Keratinocyte (primary cell): Measurements from ENCODE around the gene MGAT5. TPM values are rescaled to one million over a fixed set of nuclear protein-coding genes. Genes with fewer than 3 reads are reported as not detected.
A peak's percentile ranks its signal among the peaks of the same experiment; 100 is the strongest.

Experiments used
- DNase-seq: peaks from one replicate; pipeline ENCODE4 v3.0.0-alpha.2; 2011; ENCODE audit warnings: low read depth, missing footprints, low spot score
- FAIRE-seq: peaks from 2 replicates; lab custom pipeline; 2011; peaks lifted over from hg19 to GRCh38; lab: Jason Lieb, UNC
- H2AFZ ChIP-seq: 2 replicates; pipeline ENCODE4 v1.6.0; 2012; ENCODE audit warnings: low read length, control low read depth, inconsistent platforms; ENCODE audit not compliant: control insufficient read depth
- H3K27ac ChIP-seq: 2 replicates; pipeline ENCODE4 v1.5.1; 2011; ENCODE audit warnings: low read length; ENCODE audit not compliant: control insufficient read depth, insufficient read depth
- H3K27me3 ChIP-seq: 3 replicates; pipeline ENCODE4 v1.6.0; 2011; ENCODE audit warnings: low read length; ENCODE audit not compliant: control insufficient read depth, insufficient read depth; ENCODE audit errors: extremely low read depth
- H3K36me3 ChIP-seq, 2 experiments: 2 replicates in 1 of 2; 3 replicates in 1 of 2; pipeline ENCODE4 v1.5.1; 2011; ENCODE audit warnings: low read length in 2 of 2, mild to moderate bottlenecking in 1 of 2; ENCODE audit not compliant: control insufficient read depth in 2 of 2, insufficient read depth in 2 of 2; ENCODE audit errors: extremely low read depth in 1 of 2
- H3K4me1 ChIP-seq: 3 replicates; pipeline ENCODE4 v1.5.1; 2011; ENCODE audit warnings: low read length; ENCODE audit not compliant: control insufficient read depth, insufficient read depth; ENCODE audit errors: extremely low read depth
- H3K4me2 ChIP-seq: 3 replicates; pipeline ENCODE4 v1.6.0; 2011; ENCODE audit warnings: low read depth, low read length; ENCODE audit not compliant: control insufficient read depth, insufficient read depth; ENCODE audit errors: extremely low read depth
- H3K4me3 ChIP-seq, 3 experiments: fragments of 200-600 bp in 1 of 3; sonication (generic) in 1 of 3; 2 replicates in 2 of 3; 3 replicates in 1 of 3; pipeline ENCODE4 v1.5.1; 2011 to 2016; ENCODE audit warnings: low read length in 3 of 3, mild to moderate bottlenecking in 3 of 3, control low read depth in 2 of 3, inconsistent platforms in 1 of 3, low read depth in 1 of 3, mixed read lengths in 1 of 3, mixed run types in 1 of 3, moderate library complexity in 1 of 3; ENCODE audit not compliant: control insufficient read depth in 2 of 3, insufficient read depth in 2 of 3; ENCODE audit errors: extremely low read depth in 1 of 3
- H3K79me2 ChIP-seq: 2 replicates; pipeline ENCODE4 v1.6.0; 2012; ENCODE audit warnings: low read length; ENCODE audit not compliant: control insufficient read depth, insufficient read depth
- H3K9ac ChIP-seq: 3 replicates; pipeline ENCODE4 v1.6.0; 2011; ENCODE audit warnings: low read length; ENCODE audit not compliant: control insufficient read depth, insufficient read depth; ENCODE audit errors: extremely low read depth
- H3K9me1 ChIP-seq: 3 replicates; pipeline ENCODE4 v1.6.0; 2011; ENCODE audit warnings: low read length; ENCODE audit not compliant: control insufficient read depth, insufficient read depth; ENCODE audit errors: extremely low read depth
- H3K9me3 ChIP-seq: 2 replicates; pipeline ENCODE4 v1.5.1; 2012; ENCODE audit warnings: low read depth, low read length; ENCODE audit not compliant: control insufficient read depth
- H4K20me1 ChIP-seq: 3 replicates; pipeline ENCODE4 v1.6.0; 2011; ENCODE audit warnings: low read length; ENCODE audit not compliant: control insufficient read depth, insufficient read depth; ENCODE audit errors: extremely low read depth
- EZH2 ChIP-seq: IDR thresholded peaks from one replicate; pipeline ENCODE4 v1.6.1; 2012; ENCODE audit warnings: inconsistent platforms, mild to moderate bottlenecking, low read length, moderate library complexity
- dilution Hi-C: fragments of 300-500 bp; cut with MboI; formaldehyde crosslinking; loops from one replicate; pipeline ENCODE4 v1.7.0; 2020; ENCODE audit warnings: low sequenced_read_pairs; ENCODE audit not compliant: extremely low pct_ligation_motif_present
- polyA plus RNA-seq, 5 experiments: library from polyadenylated mRNA; depleted of rRNA in 3 of 5; stranded (reverse) in 3 of 5; stranded (forward) in 1 of 5; unstranded in 1 of 5; fragments of >200 nt; gene quantifications; 1 replicate in 1 of 5; 2 replicates in 3 of 5; 3 replicates in 1 of 5; pipeline versions ENCODE4 v1.2.1 to v1.2.3, GENCODE V29; 2011 to 2012; ENCODE audit warnings: missing spikeins in 2 of 5, low read depth in 1 of 5, low replicate concordance in 1 of 5
- TF ChIP-seq, protein P1 (sequence below), 3 experiments: IDR thresholded peaks in 1 of 3; conservative IDR thresholded peaks in 1 of 3; optimal IDR thresholded peaks in 1 of 3; 2 replicates in 2 of 3; 3 replicates in 1 of 3; pipeline versions ENCODE3 to v1.5.1; 2011; ENCODE audit warnings: low read length in 3 of 3, mild to moderate bottlenecking in 3 of 3, moderate library complexity in 2 of 3, control low read depth in 1 of 3, inconsistent platforms in 1 of 3; ENCODE audit not compliant: insufficient read depth in 2 of 3; ENCODE audit errors: extremely low read depth in 1 of 3

Gene MGAT5
- polyA plus RNA-seq, 1 donor (not counting 4 experiments of a cell fraction or from before 2014, with no cell fraction given), result 23.0 TPM

- Histone ChIP-seq H3K79me2 (no peaks in the 10 kb centered on the region), H4K20me1 (no peaks in the 10 kb centered on the region), H3K4me2 (no peak overlapping the region), H3K4me1 (no peaks in the 10 kb centered on the region), H2AFZ (no peak overlapping the region), H3K27ac (no peak overlapping the region), H3K36me3 (no peaks in the 10 kb centered on the region), H3K4me3 (no peak overlapping the region), H3K9ac (no peak overlapping the region), H3K27me3 (peaks cover 4% of the 10 kb centered on the region), H3K9me1 (no peaks in the 10 kb centered on the region), H3K9me3 (no peaks in the 10 kb centered on the region)
- peak; percentile 23 for DNase-seq
- no peak for FAIRE-seq
- TF ChIP-seq, protein P1, sequence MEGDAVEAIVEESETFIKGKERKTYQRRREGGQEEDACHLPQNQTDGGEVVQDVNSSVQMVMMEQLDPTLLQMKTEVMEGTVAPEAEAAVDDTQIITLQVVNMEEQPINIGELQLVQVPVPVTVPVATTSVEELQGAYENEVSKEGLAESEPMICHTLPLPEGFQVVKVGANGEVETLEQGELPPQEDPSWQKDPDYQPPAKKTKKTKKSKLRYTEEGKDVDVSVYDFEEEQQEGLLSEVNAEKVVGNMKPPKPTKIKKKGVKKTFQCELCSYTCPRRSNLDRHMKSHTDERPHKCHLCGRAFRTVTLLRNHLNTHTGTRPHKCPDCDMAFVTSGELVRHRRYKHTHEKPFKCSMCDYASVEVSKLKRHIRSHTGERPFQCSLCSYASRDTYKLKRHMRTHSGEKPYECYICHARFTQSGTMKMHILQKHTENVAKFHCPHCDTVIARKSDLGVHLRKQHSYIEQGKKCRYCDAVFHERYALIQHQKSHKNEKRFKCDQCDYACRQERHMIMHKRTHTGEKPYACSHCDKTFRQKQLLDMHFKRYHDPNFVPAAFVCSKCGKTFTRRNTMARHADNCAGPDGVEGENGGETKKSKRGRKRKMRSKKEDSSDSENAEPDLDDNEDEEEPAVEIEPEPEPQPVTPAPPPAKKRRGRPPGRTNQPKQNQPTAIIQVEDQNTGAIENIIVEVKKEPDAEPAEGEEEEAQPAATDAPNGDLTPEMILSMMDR (optimal IDR thresholded peaks at IDR 0.05 in 1 of 3, IDR thresholded peaks at IDR 0.05 in 1 of 3, conservative IDR thresholded peaks at IDR 0.05 in 1 of 3; ENCODE audit: extremely low read depth in 1 of 3, insufficient read depth in 2 of 3, low read length in 3 of 3), result peak; percentile 47 to 76 (median 62)
- no peak for TF ChIP-seq EZH2
- dilution Hi-C loops, result no loop called here
Observed at GRCh38 chr2:134466141-134466540, 212.3 kb downstream of the MGAT5 start.

- Histone ChIP-seq H3K9me3 (no peaks in the 10 kb centered on the region), H3K9ac (no peak overlapping the region), H3K4me2 (no peak overlapping the region), H3K4me3 (no peak overlapping the region), H3K79me2 (no peaks in the 10 kb centered on the region), H3K27ac (no peak overlapping the region), H4K20me1 (no peaks in the 10 kb centered on the region), H2AFZ (no peak overlapping the region), H3K36me3 (no peaks in the 10 kb centered on the region), H3K27me3 (peaks cover 4% of the 10 kb centered on the region), H3K9me1 (no peaks in the 10 kb centered on the region), H3K4me1 (no peaks in the 10 kb centered on the region)
- DNase-seq (no peak), FAIRE-seq (no peak)
- dilution Hi-C loops, result no loop called here
- TF ChIP-seq, protein P1 (optimal IDR thresholded peaks at IDR 0.05 in 1 of 3, IDR thresholded peaks at IDR 0.05 in 1 of 3, conservative IDR thresholded peaks at IDR 0.05 in 1 of 3; ENCODE audit: extremely low read depth in 1 of 3, insufficient read depth in 2 of 3, low read length in 3 of 3), result no peak
- no peak for TF ChIP-seq EZH2
Observed at GRCh38 chr2:134468164-134468563, 214.3 kb downstream of the MGAT5 start.
